Breast epithelium (tissue), 4 donors: ENCODE results near the gene MYDGF. TPM values are rescaled to one million over a fixed set of nuclear protein-coding genes. Genes with fewer than 3 reads are reported as not detected.

ENCODE experiments used
- DNase-seq, 2 donors: peaks; one replicate each; pipeline ENCODE4 v3.0.0-alpha.2; 2019; ENCODE audit warnings: low spot score in 2 of 2
- H3K27ac ChIP-seq, 2 donors: fragments of 200-600 bp; sonication (generic) in 1 of 2; one replicate each; pipeline ENCODE4 v1.5.1; 2016 to 2019; ENCODE audit warnings: mild to moderate bottlenecking in 1 of 2
- H3K27me3 ChIP-seq, 2 donors: fragments of 200-600 bp; sonication (generic) in 1 of 2; one replicate each; pipeline versions ENCODE4 v1.5.1 to v1.6.0; 2017 to 2019; ENCODE audit warnings: control low read depth in 1 of 2, mild to moderate bottlenecking in 1 of 2
- H3K36me3 ChIP-seq: fragments of 200-600 bp; one replicate; pipeline ENCODE4 v1.5.1; 2019
- H3K4me1 ChIP-seq, 2 donors: fragments of 200-600 bp; sonication (generic); one replicate each; pipeline ENCODE4 v1.5.1; 2016 to 2019; ENCODE audit warnings: control low read depth in 1 of 2
- H3K4me3 ChIP-seq, 3 donors: fragments of 200-600 bp; sonication (generic); 1 replicate in 2 of 3; 2 replicates in 1 of 3; pipeline ENCODE4 v1.5.1; 2016 to 2019; ENCODE audit warnings: mild to moderate bottlenecking in 3 of 3, moderate library complexity in 2 of 3
- H3K9me3 ChIP-seq, 2 donors: fragments of 200-600 bp; sonication (generic) in 1 of 2; one replicate each; pipeline ENCODE4 v1.5.1; 2016 to 2019; ENCODE audit warnings: control low read depth in 1 of 2
- POLR2A ChIP-seq: fragments of 450-650 bp; IDR thresholded peaks from one replicate; pipeline ENCODE4 v1.6.1; 2016; ENCODE audit warnings: antibody characterized with exemption, mild to moderate bottlenecking, moderate library complexity
- POLR2AphosphoS5 ChIP-seq, 3 donors: sonication (generic); formaldehyde crosslinking; IDR thresholded peaks; one replicate each; pipeline ENCODE4 v1.6.1; 2017; ENCODE audit warnings: antibody characterized with exemption in 3 of 3
- intact Hi-C: fragments of 100-400 bp; cut with DNase I; formaldehyde crosslinking; loops from one replicate; pipeline ENCODE4 v1.15.1; 2023; ENCODE audit warnings: low total_unique reads
- total RNA-seq, 3 donors: library from RNA; depleted of rRNA; stranded (reverse); fragments of >200 nt; gene quantifications; one replicate each; pipeline ENCODE4 v1.1.0, GENCODE V29; 2016
- TF ChIP-seq, protein P1 (sequence below), 3 donors: fragments of 450-650 bp; IDR thresholded peaks; one replicate each; pipeline ENCODE4 v1.5.1; 2016 to 2017; ENCODE audit warnings: antibody characterized with exemption in 3 of 3, mild to moderate bottlenecking in 3 of 3, moderate library complexity in 3 of 3

The MYDGF gene
- total RNA-seq = 10 to 100 TPM; 36.3 to 55.1 (median 42.1) TPM

DNA sequence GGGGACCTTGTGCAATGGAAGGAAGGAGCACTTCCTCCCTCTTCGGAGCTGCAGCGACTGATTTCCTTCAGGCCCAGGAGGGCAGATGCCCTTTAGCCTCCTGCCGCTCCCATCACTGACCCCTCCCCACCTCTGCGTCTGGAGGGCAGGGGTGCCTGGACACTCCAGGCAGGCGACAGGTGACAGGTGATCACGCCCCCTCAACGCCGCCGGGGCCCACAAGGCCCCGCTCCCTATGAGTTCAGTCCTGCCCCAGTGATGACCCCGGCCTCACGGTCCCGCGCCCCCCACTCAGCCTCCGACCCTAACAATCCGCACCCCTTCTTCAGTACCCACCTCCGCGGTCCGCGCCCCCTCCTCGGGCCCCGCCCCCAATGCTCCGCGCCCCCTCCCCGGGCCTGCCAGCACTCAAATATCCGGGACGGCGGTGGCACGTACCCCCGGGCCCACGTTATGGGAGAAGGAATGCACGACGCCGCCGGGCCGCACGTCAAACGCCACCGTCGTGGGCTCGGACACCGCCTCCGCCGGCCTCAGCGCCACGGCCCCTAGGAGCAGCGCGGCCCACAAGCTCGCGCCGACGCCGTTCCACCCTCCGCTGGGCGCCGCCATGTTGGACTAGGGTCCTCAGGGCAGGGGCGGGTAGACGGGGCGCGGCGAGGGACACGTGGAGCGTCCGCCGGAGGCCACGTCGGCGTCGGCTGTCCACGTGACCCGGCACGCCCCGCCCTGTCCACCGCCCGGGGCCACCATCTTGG lies at the start of gene MYDGF:
TSS of gene MYDGF (minus strand) at position 620 of the 758 bp plus-strand sequence. CDS start at position 612, 8 bp downstream.
- Histone ChIP-seq H3K27ac (peak within 1 kb of the TSS; percentile 84 to 88), H3K4me3 (peak within 1 kb of the TSS; percentile 93 to 99 (median 97)), H3K27me3 (no peaks in the 10 kb centered on the region), H3K4me1 (peaks cover 0 to 4% of the 10 kb centered on the region in 2 donors), H3K9me3 (no peaks in the 10 kb centered on the region), H3K36me3 (no peaks in the 10 kb centered on the region)
- DNase-seq = peak; percentile 77 to 91
- intact Hi-C loops = loop anchor here (5.0 kb wide), 1 partner anchor 1618 kb away; no protein-coding TSS in a partner anchor
- TF ChIP-seq, protein P1, sequence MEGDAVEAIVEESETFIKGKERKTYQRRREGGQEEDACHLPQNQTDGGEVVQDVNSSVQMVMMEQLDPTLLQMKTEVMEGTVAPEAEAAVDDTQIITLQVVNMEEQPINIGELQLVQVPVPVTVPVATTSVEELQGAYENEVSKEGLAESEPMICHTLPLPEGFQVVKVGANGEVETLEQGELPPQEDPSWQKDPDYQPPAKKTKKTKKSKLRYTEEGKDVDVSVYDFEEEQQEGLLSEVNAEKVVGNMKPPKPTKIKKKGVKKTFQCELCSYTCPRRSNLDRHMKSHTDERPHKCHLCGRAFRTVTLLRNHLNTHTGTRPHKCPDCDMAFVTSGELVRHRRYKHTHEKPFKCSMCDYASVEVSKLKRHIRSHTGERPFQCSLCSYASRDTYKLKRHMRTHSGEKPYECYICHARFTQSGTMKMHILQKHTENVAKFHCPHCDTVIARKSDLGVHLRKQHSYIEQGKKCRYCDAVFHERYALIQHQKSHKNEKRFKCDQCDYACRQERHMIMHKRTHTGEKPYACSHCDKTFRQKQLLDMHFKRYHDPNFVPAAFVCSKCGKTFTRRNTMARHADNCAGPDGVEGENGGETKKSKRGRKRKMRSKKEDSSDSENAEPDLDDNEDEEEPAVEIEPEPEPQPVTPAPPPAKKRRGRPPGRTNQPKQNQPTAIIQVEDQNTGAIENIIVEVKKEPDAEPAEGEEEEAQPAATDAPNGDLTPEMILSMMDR (IDR thresholded peaks at IDR 0.05) = no peak
- TF ChIP-seq POLR2AphosphoS5 (IDR thresholded peaks at IDR 0.05) = peak; percentile 74 to 80 (median 77)
- no peak for TF ChIP-seq POLR2A

DNA sequence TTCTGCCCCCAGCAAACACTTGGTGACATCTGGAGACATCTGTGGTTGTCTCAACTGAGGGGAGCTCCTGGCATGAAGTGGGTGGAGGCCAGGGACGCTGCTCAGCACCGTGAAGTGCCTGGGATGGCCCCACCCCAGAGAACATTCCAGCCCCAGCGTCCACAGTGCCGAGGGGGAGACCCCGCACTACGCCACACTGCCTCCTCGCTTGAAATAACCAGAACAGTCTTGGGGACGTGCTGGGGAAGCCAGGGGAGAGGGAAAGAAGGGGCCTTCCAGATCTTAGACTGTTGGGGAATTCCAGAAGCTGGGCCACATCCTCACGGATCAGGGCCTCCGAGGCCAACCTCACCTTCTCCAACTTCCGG lies 49.3 kb upstream of the MYDGF start:
- intact Hi-C loops = no loop called here
- H3K27ac ChIP-seq = no peak overlapping the region
- H3K4me1 ChIP-seq = peaks cover 13 to 18% of the 10 kb centered on the region in 2 donors
- TF ChIP-seq POLR2AphosphoS5 (IDR thresholded peaks at IDR 0.05) = no peak
- TF ChIP-seq, protein P1 (IDR thresholded peaks at IDR 0.05) = no peak
- no peak for TF ChIP-seq POLR2A
- no peaks in the 10 kb centered on the region for H3K27me3 ChIP-seq
- DNase-seq = no peak
- no peaks in the 10 kb centered on the region for H3K9me3 ChIP-seq
- no peaks in the 10 kb centered on the region for H3K36me3 ChIP-seq
- H3K4me3 ChIP-seq = no peak overlapping the region

DNA sequence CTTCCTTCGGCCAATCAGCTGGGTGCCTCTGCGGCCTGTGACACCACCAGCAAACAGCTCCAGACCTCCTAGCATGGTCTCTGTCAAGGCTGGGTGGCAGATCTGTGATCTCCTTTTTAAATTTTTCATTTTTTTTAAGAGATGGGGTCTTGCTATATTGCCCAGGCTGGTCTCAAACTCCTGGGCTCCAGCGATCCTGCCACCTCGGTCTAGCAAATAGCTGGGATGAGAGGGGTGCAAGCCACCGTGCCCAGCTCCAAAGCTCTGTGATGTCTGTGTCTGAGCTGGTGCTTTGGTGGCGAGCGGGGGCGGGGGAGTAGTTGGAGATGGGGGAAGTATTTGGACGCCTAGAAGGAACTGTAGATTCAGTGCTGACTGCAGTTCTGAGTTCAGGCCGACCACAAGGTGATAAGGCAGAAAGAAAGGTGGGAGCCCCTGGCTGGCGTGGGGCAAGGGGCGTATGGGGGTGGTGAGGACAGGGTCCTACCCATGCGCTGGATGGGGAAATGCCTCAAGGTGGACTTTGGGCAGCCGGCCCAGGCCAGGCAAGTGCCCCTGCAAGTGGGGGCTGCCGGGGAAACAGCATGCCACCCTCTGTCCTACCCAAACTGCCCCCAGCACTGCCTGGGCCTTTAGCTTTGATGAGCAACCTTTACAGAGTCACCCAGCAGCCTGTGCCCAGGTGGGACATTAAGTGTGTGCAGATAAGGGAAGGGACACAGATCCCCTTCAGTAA lies 48.0 kb upstream of the MYDGF start:
- no peaks in the 10 kb centered on the region for H3K36me3 ChIP-seq
- peak overlapping the region; percentile 61 to 72 for H3K27ac ChIP-seq
- H3K4me1 ChIP-seq = peaks cover 18 to 28% of the 10 kb centered on the region in 2 donors
- intact Hi-C loops = no loop called here
- no peaks in the 10 kb centered on the region for H3K27me3 ChIP-seq
- TF ChIP-seq POLR2A = no peak
- TF ChIP-seq, protein P1 (IDR thresholded peaks at IDR 0.05) = no peak
- no peak for TF ChIP-seq POLR2AphosphoS5 (IDR thresholded peaks at IDR 0.05)
- DNase-seq = no peak
- no peak overlapping the region for H3K4me3 ChIP-seq
- no peaks in the 10 kb centered on the region for H3K9me3 ChIP-seq

DNA sequence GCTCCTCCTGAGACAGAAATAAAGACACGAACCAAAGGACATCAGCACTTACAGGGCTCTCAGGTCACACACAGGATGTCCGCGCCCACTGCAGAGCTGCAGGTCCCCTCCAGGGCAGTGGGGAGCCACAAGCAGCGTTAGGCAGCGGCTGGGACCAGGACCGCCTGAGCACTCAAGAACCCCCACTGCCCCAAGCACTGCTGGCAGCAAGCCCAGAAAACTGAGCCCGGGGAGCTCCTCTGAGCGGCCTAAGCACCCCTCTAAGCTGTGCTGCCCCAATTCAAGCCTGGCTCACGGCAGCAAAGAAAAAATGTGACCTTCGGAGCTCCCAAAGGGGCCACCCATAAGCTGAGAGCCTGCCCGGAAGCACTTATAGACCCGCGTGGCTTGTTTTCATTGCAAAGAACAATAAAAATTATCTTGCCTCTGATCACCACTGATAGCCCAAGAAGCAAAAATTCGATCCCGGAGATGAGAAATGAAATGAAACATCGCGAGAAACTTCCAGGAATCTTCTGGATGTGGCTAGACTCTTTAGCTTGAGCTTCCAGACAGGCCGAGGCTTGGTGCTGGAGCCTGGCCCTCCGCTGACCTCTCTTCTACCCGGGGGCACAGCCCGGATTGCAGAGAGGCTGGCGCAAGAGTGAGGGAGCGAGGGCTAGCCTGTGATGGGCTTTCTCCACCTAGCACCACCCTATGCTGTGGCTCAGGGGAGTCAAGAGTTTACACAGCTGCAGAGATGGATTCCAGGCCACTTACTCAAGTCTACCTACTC lies 47.2 kb upstream of the MYDGF start:
- Histone ChIP-seq H3K27me3 (no peaks in the 10 kb centered on the region), H3K36me3 (no peaks in the 10 kb centered on the region), H3K4me1 (peaks cover 15 to 26% of the 10 kb centered on the region in 2 donors), H3K9me3 (no peaks in the 10 kb centered on the region), H3K4me3 (peak overlapping the region in 1 of 3 donors; percentile 6), H3K27ac (peak overlapping the region; percentile 61 to 72)
- intact Hi-C loops = no loop called here
- no peak for DNase-seq
- TF ChIP-seq, protein P1 (IDR thresholded peaks at IDR 0.05) = no peak
- no peak for TF ChIP-seq POLR2A
- no peak for TF ChIP-seq POLR2AphosphoS5 (IDR thresholded peaks at IDR 0.05)
